Tibial nerve (tissue), 4 donors: Measurements from ENCODE around the gene MRPL52.

ENCODE experiments used
- CTCF ChIP-seq, 5 experiments: fragments of 200-600 bp in 3 of 5; fragments of 450-650 bp in 2 of 5; sonication (generic) in 3 of 5; IDR thresholded peaks; one replicate each; pipeline ENCODE4 v1.5.1; 2016 to 2019; ENCODE audit warnings: antibody characterized with exemption in 5 of 5, mild to moderate bottlenecking in 3 of 5, moderate library complexity in 2 of 5
- EP300 ChIP-seq, 2 donors: sonication (generic); formaldehyde crosslinking; IDR thresholded peaks; one replicate each; pipeline ENCODE4 v1.6.1; 2017; ENCODE audit warnings: antibody characterized with exemption in 2 of 2, mild to moderate bottlenecking in 1 of 2
- POLR2A ChIP-seq, 2 donors: fragments of 450-650 bp; IDR thresholded peaks; one replicate each; pipeline ENCODE4 v1.6.1; 2017; ENCODE audit warnings: antibody characterized with exemption in 2 of 2, mild to moderate bottlenecking in 2 of 2, moderate library complexity in 2 of 2

GRCh38 chr14:22837114-22837749 lies 7.5 kb downstream of the MRPL52 start:
- TF ChIP-seq CTCF (IDR thresholded peaks at IDR 0.05) (no peak), POLR2A (IDR thresholded peaks at IDR 0.05) (no peak), EP300 (IDR thresholded peaks at IDR 0.05) (peak in 1 of 2 donors; percentile 13)
